ENCODE results near the gene F5.

DNA sequence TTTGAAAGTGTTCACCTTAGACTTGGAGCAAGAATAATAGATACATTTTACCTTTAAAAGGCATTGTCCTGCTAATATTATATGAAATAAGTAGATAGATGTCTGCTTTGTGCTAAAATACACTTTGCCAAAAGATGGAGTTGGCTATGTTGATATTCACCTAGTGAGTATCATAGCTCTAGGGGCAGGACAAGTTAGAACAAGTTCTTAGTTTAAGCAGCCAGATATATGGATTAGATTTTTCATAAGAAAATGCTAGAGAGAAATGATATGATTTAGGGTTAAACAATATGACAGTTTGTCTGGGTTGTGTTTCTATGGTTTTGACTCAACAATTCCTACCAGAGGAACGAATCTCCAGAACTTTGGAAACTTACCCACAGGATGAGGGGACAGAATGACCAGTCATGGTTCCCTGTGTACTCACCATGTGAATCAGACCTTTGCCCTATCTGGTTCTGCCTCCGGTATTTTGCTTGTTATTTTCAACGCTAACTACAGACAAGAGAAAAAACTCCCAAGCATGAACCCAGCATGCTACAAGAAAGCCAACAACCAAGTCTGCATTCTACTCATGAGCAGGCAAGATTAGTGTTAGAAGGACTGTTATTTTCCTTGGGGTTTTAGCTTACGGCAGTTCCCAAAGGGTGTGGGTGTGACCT is 1.7 kb downstream of the F5 start:
- TF ChIP-seq, protein P1, sequence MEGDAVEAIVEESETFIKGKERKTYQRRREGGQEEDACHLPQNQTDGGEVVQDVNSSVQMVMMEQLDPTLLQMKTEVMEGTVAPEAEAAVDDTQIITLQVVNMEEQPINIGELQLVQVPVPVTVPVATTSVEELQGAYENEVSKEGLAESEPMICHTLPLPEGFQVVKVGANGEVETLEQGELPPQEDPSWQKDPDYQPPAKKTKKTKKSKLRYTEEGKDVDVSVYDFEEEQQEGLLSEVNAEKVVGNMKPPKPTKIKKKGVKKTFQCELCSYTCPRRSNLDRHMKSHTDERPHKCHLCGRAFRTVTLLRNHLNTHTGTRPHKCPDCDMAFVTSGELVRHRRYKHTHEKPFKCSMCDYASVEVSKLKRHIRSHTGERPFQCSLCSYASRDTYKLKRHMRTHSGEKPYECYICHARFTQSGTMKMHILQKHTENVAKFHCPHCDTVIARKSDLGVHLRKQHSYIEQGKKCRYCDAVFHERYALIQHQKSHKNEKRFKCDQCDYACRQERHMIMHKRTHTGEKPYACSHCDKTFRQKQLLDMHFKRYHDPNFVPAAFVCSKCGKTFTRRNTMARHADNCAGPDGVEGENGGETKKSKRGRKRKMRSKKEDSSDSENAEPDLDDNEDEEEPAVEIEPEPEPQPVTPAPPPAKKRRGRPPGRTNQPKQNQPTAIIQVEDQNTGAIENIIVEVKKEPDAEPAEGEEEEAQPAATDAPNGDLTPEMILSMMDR (IDR thresholded peaks at IDR 0.05; ENCODE audit: poor library complexity) = no peak
- TF ChIP-seq EZH2phosphoT487 (IDR thresholded peaks at IDR 0.05; ENCODE audit: low read depth, severe bottlenecking, unreplicated experiment) = no peak

All from hepatocyte (in vitro differentiated cells).